Adrenal gland (tissue), 12 donors: ENCODE results near the gene RAD23B. TPM values are rescaled to one million over a fixed set of nuclear protein-coding genes. Genes with fewer than 3 reads are reported as not detected.

Experiments
- DNase-seq, 7 donors: peaks; one replicate each; pipeline ENCODE4 v3.0.0-alpha.2; 2019 to 2020
- H3K27ac ChIP-seq, 5 donors: fragments of 200-600 bp; sonication (generic) in 4 of 5; 1 replicate in 3 of 5; 2 replicates in 2 of 5; pipeline versions ENCODE4 v1.5.1 to v1.8.0; 2016 to 2020; ENCODE audit warnings: mild to moderate bottlenecking in 1 of 5
- H3K27me3 ChIP-seq: fragments of 200-600 bp; 2 replicates; pipeline ENCODE4 v1.8.0; 2021
- H3K36me3 ChIP-seq, 2 donors: fragments of 200-600 bp; replicated peaks in 1 of 2; 1 replicate in 1 of 2; 2 replicates in 1 of 2; pipeline versions ENCODE4 v1.5.1 to v1.8.0; 2018 to 2022
- H3K4me1 ChIP-seq, 2 donors: fragments of 200-600 bp; replicated peaks in 1 of 2; 1 replicate in 1 of 2; 2 replicates in 1 of 2; pipeline versions ENCODE4 v1.5.1 to v1.8.0; 2018 to 2021
- H3K4me3 ChIP-seq, 4 donors: fragments of 200-600 bp; sonication (generic) in 3 of 4; one replicate each; pipeline ENCODE4 v1.5.1; 2016 to 2018
- H3K9me3 ChIP-seq, 3 donors: fragments of 200-600 bp; sonication (generic) in 1 of 3; replicated peaks in 1 of 3; 1 replicate in 2 of 3; 2 replicates in 1 of 3; pipeline versions ENCODE4 v1.5.1 to v1.8.0; 2016 to 2021
- CTCF ChIP-seq, 6 experiments: fragments of 450-650 bp in 4 of 6; fragments of 200-600 bp in 2 of 6; sonication (generic) in 1 of 6; IDR thresholded peaks; 1 replicate in 5 of 6; 2 replicates in 1 of 6; pipeline versions ENCODE4 v1.5.1 to v1.8.0; 2016 to 2021; ENCODE audit warnings: antibody characterized with exemption in 6 of 6, mild to moderate bottlenecking in 2 of 6, moderate library complexity in 1 of 6
- POLR2A ChIP-seq, 2 donors: fragments of 450-650 bp; IDR thresholded peaks; one replicate each; pipeline ENCODE4 v1.6.1; 2017; ENCODE audit warnings: antibody characterized with exemption in 2 of 2, mild to moderate bottlenecking in 2 of 2, moderate library complexity in 1 of 2
- WGBS, 4 donors: extraction: QIAGEN DNeasy Blood & Tissue Kit in 2 of 4; methylation state at CpG; one replicate each; pipeline versions ENCODE4 v1.1.5 to v1.1.7; 2013 to 2017; 5-methylcytosine and 5-hydroxymethylcytosine counted together
- intact Hi-C, 2 donors: fragments of 100-400 bp; cut with DNase I; formaldehyde crosslinking; loops; one replicate each; pipeline versions ENCODE4 v1.14.1 to v1.15.0; 2022 to 2023
- polyA plus RNA-seq, 3 donors: library from polyadenylated mRNA; stranded (reverse); fragments of 200-250 nt in 2 of 3; fragments of 350-450 nt in 1 of 3; fragmentation: Illumina TruSeq in 1 of 3; extraction: RNeasy Lipid Tissue Mini Kit (QIAGEN cat#74804) in 1 of 3; gene quantifications; one replicate each; pipeline ENCODE4 v1.2.3, GENCODE V29; 2013 to 2014
- total RNA-seq, 9 donors: library from RNA; depleted of rRNA in 4 of 9; stranded (reverse); fragments of >200 nt in 4 of 9; fragments of 120-200 nt in 1 of 9; fragmentation: NEBNext Ultra II Directional in 1 of 9; extraction: Animal tissue kit (Norgen Biotek cat#: 25700) in 1 of 9; gene quantifications; one replicate each; pipeline versions ENCODE4 v1.1.0 to v1.2.4, GENCODE V29; 2013 to 2023
- donor health status: healthy with polysubstance abuse.
- donor health status: Bipolar disorder and iron deficiency.
- donor health status: DM: yes; HTN: yes; CAD: no.
- donor health status: DM: no; HTN: no; CAD: no.
- donor health status: DM: no; HTN: no; CAD: no.
- donor health status: DM: yes; HTN: yes; CAD: no.

Gene RAD23B
- total and polyA plus RNA-seq, 12 donors, result 31.7 to 222 (median 75.4) TPM

- TF ChIP-seq POLR2A (IDR thresholded peaks at IDR 0.05), result peak in 1 of 2 donors; percentile 45
- TF ChIP-seq CTCF (IDR thresholded peaks at IDR 0.05), result no peak
- intact Hi-C loops, result loop anchor here (10.0 kb wide), 1 partner anchor 53 kb away; the partner anchor contains the start of gene RAD23B (in 2 of the 2)
- 42 to 53% (median 51%) methylated on average over 14 to 16 of the region's 16 CpGs for WGBS, 4 donors
- Histone ChIP-seq H3K27me3 (no peaks in the 10 kb centered on the region), H3K27ac (peak overlapping the region in 3 of 5 donors; percentile 24 to 64 (median 53)), H3K4me3 (no peak overlapping the region), H3K4me1 (peaks cover 11 to 17% of the 10 kb centered on the region in 2 donors), H3K9me3 (no peaks in the 10 kb centered on the region), H3K36me3 (peaks cover 0 to 9% of the 10 kb centered on the region in 2 donors)
- peak in 6 of 7 donors; percentile 33 to 68 (median 44) for DNase-seq
These were observed 54.9 kb downstream of the RAD23B start for GRCh38 chr9:107337676-107338590.

GRCh38 chr9:107338911-107339659 is 56.0 kb downstream of the RAD23B start:
- 84 to 96% (median 91%) methylated on average over 6 to 7 of the region's 7 CpGs for WGBS, 4 donors
- intact Hi-C loops, result loop anchor here (10.0 kb wide), 1 partner anchor 54 kb away; the partner anchor contains the start of gene RAD23B (in 2 of the 2)
- DNase-seq, result no peak
- TF ChIP-seq POLR2A (IDR thresholded peaks at IDR 0.05), result no peak
- peak in 1 of 6 experiments; percentile 10 for TF ChIP-seq CTCF (IDR thresholded peaks at IDR 0.05)
- Histone ChIP-seq H3K27me3 (no peaks in the 10 kb centered on the region), H3K27ac (peak overlapping the region in 1 of 5 donors; percentile 53), H3K36me3 (no peaks in the 10 kb centered on the region), H3K4me1 (peaks cover 11 to 17% of the 10 kb centered on the region in 2 donors), H3K4me3 (no peak overlapping the region), H3K9me3 (no peaks in the 10 kb centered on the region)

GRCh38 chr9:107340920-107341632 is 58.0 kb downstream of the RAD23B start:
- WGBS, 4 donors, result 35 to 42% (median 38%) methylated on average over 15 to 18 of the region's 18 CpGs

More at GRCh38 chr9:107340920-107341632, 58.0 kb downstream of the RAD23B start:
- Histone ChIP-seq H3K9me3 (no peaks in the 10 kb centered on the region), H3K4me1 (peaks cover 11 to 17% of the 10 kb centered on the region in 2 donors), H3K36me3 (no peaks in the 10 kb centered on the region), H3K4me3 (no peak overlapping the region), H3K27ac (no peak overlapping the region), H3K27me3 (no peaks in the 10 kb centered on the region)
- DNase-seq, result peak; percentile 71 to 89 (median 83)
- TF ChIP-seq POLR2A (IDR thresholded peaks at IDR 0.05), result no peak
- TF ChIP-seq CTCF (IDR thresholded peaks at IDR 0.05), result peak; percentile 83 to 90 (median 88)
- intact Hi-C loops, result loop anchor here (5.0 to 10.0 kb wide), 2 partner anchors 96 to 104 kb away; no protein-coding TSS in a partner anchor
